K562 (cell line): ENCODE measurements around the gene SRSF11. TPM values are rescaled to one million over a fixed set of nuclear protein-coding genes. Genes with fewer than 3 reads are reported as not detected.

Experiments
- BRD4 ChIP-seq: fragments of 200-600 bp; sonication (generic); IDR thresholded peaks from 2 replicates; pipeline ENCODE4 v1.6.1; 2017; ENCODE audit warnings: inconsistent platforms
- EHMT2 ChIP-seq: fragments of 450-650 bp; IDR thresholded peaks from 2 replicates; pipeline ENCODE4 v1.6.1; 2018; ENCODE audit warnings: antibody characterized with exemption
- ETS2 ChIP-seq: IDR thresholded peaks from 2 replicates; pipeline ENCODE4 v1.6.1; 2016; ENCODE audit warnings: borderline replicate concordance, missing genetic modification characterization, mild to moderate bottlenecking, moderate library complexity, missing compliant biosample characterization; ENCODE audit not compliant: poor library complexity, severe bottlenecking
- FOXM1 ChIP-seq, 2 experiments: fragments of 450-650 bp in 1 of 2; sonication (generic) in 1 of 2; formaldehyde crosslinking in 1 of 2; IDR thresholded peaks; 2 replicates each; pipeline versions ENCODE4 v1.6.1 to v1.9.0; 2017 to 2022; ENCODE audit warnings: low read depth in 2 of 2, mild to moderate bottlenecking in 2 of 2, missing genetic modification reagents in 1 of 2, moderate library complexity in 1 of 2
- JUND ChIP-seq, 2 experiments: IDR thresholded peaks; 2 replicates in 1 of 2; 3 replicates in 1 of 2; pipeline ENCODE4 v1.6.1; 2011; ENCODE audit warnings: borderline replicate concordance in 2 of 2, low read depth in 2 of 2, low read length in 2 of 2, improper control_type of control experiment in 1 of 2, missing biosample characterization in 1 of 2, missing genetic modification characterization in 1 of 2, missing genetic modification reagents in 1 of 2
- KAT8 ChIP-seq: fragments of 450-650 bp; IDR thresholded peaks from 2 replicates; pipeline ENCODE4 v1.6.1; 2016; ENCODE audit warnings: low read depth, mild to moderate bottlenecking
- KLF10 ChIP-seq: fragments of 250-450 bp; sonication (Bioruptor Pico); IDR thresholded peaks from 2 replicates; pipeline ENCODE4 v1.6.1; 2021; ENCODE audit warnings: matching md5 sums
- MED1 ChIP-seq: sonication (generic); formaldehyde crosslinking; IDR thresholded peaks from 2 replicates; pipeline ENCODE4 v1.8.1; 2023; ENCODE audit warnings: missing genetic modification reagents, borderline replicate concordance
- NFYB ChIP-seq: IDR thresholded peaks from 2 replicates; pipeline ENCODE4 v1.6.1; 2011; ENCODE audit warnings: mild to moderate bottlenecking, moderate library complexity; ENCODE audit not compliant: insufficient read length; ENCODE audit errors: extremely low read depth
- PHB2 ChIP-seq: fragments of 450-650 bp; IDR thresholded peaks from 2 replicates; pipeline ENCODE4 v1.6.1; 2017; ENCODE audit warnings: low read depth
- RNF2 ChIP-seq: sonication (generic); IDR thresholded peaks from 2 replicates; pipeline ENCODE4 v1.6.1; 2016
- SETDB1 ChIP-seq: IDR thresholded peaks from one replicate; pipeline ENCODE4 v1.6.1; 2012; ENCODE audit warnings: low read length, control low read depth, inconsistent platforms
- SUPT5H ChIP-seq: fragments of 450-650 bp; IDR thresholded peaks from 2 replicates; pipeline ENCODE4 v1.6.1; 2016
- TAF7 ChIP-seq: fragments of 450-650 bp; IDR thresholded peaks from 2 replicates; pipeline ENCODE4 v1.6.1; 2016; ENCODE audit warnings: missing genetic modification characterization, missing compliant biosample characterization
- TEAD1 ChIP-seq, 2 experiments: fragments of 450-650 bp in 1 of 2; sonication (generic) in 1 of 2; formaldehyde crosslinking; IDR thresholded peaks; 2 replicates each; pipeline versions ENCODE4 v1.4.0 to v1.8.0; 2020 to 2022; ENCODE audit warnings: mild to moderate bottlenecking in 2 of 2, missing genetic modification reagents in 1 of 2
- TEAD4 ChIP-seq, 2 experiments: sonication (generic) in 1 of 2; formaldehyde crosslinking in 1 of 2; IDR thresholded peaks; 2 replicates each; pipeline versions ENCODE4 v1.6.1 to v1.8.0; 2012 to 2022; ENCODE audit warnings: borderline replicate concordance in 1 of 2, inconsistent platforms in 1 of 2, low read length in 1 of 2, mild to moderate bottlenecking in 1 of 2, missing genetic modification reagents in 1 of 2
- ZNF175 ChIP-seq: fragments of 200-800 bp; sonication (Bioruptor generic); IDR thresholded peaks from 2 replicates; pipeline ENCODE4 v1.6.1; 2016; ENCODE audit warnings: low read depth, mild to moderate bottlenecking, missing genetic modification characterization, missing compliant biosample characterization
- ZNF408 ChIP-seq: fragments of 250-450 bp; sonication (Bioruptor Pico); IDR thresholded peaks from 2 replicates; pipeline ENCODE4 v1.4.0; 2020; ENCODE audit warnings: low read depth, mild to moderate bottlenecking, moderate library complexity
- ZNF77 ChIP-seq: fragments of 250-450 bp; sonication (Bioruptor Pico); IDR thresholded peaks from 2 replicates; pipeline ENCODE4 v1.5.0; 2020
- polyA plus RNA-seq, 8 experiments: library from polyadenylated mRNA; depleted of rRNA in 4 of 8; stranded (reverse) in 5 of 8; unstranded in 3 of 8; fragments of >200 nt; fragmentation: Nextera tagmentation in 2 of 8; fragmentation: Illumina TruSeq in 1 of 8; extraction: Ambion mirVana in 2 of 8; extraction: Trizol in 1 of 8; gene quantifications; 2 replicates each; pipeline versions ENCODE4 v1.2.1 to v1.2.3, GENCODE V29; 2011 to 2014; ENCODE audit warnings: inconsistent platforms in 1 of 8, missing spikeins in 1 of 8
- total RNA-seq, 7 experiments: library from RNA; depleted of rRNA in 6 of 7; stranded (reverse); fragments of >200 nt in 6 of 7; fragmentation: Illumina TruSeq in 2 of 7; extraction: Trizol in 2 of 7; gene quantifications; 2 replicates each; pipeline versions ENCODE4 v1.2.1 to v1.2.3, GENCODE V29; 2011 to 2021; ENCODE audit warnings: low replicate concordance in 1 of 7
- TF ChIP-seq, protein P1 (sequence below), 2 experiments: IDR thresholded peaks; 2 replicates each; pipeline ENCODE4 v1.6.1; 2012; ENCODE audit warnings: improper control_type of control experiment in 2 of 2, low read depth in 2 of 2, low read length in 2 of 2, borderline replicate concordance in 1 of 2
- TF ChIP-seq, protein P2 (sequence below): sonication (generic); formaldehyde crosslinking; IDR thresholded peaks from 2 replicates; pipeline ENCODE4 v1.8.1; 2023; ENCODE audit warnings: mild to moderate bottlenecking, missing genetic modification reagents
- TF ChIP-seq, protein P3 (sequence below): fragments of 250-450 bp; sonication (Bioruptor Pico); IDR thresholded peaks from 2 replicates; pipeline ENCODE4 v1.8.0; 2021; ENCODE audit warnings: mild to moderate bottlenecking, moderate library complexity

Gene SRSF11
- total and polyA plus RNA-seq, 9 of the 15 experiments (the other 6 are each of a cell fraction or from before 2014, with no cell fraction given), result 76.9 to 418 (median 190) TPM

DNA sequence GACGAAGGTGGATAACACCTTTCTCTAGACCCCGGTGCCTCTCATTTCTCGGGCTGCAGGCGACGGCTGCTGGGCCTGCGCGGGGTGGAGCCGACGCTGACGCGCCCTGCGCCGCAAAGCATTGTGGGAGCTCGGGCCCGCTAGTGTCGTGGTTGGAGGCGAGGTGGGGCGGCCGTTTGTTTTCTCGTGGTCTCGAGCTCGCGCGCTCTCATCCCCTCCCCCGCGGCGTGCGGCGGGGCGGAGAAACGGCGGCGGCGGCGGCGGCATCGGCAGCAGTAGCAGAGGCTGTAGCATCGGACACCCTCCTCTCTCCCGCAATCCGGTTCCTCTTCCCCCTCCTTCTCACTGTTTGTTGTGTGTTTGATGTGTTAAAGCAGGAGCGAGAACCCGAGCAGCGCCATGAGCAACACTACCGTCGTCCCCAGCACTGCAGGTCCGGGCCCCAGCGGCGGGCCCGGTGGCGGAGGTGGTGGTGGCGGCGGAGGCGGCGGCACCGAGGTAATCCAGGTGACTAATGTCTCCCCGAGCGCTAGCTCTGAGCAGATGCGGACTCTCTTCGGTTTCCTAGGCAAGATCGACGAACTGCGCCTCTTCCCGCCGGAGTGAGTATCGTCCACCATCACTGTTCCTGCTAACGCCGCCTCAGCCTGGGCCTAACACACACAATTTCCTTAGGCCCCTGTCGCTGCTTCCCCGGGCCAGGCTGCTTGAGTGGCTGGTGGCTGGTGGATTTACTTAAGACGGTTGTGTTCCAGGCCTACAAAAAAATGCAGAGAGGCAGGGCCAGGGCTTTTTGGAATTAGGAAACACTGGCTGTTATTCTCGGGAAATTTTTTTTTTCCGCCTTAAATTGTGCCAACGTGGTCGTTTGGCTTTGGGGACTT is at the start of gene SRSF11 (continued):
- TF ChIP-seq, protein P1, sequence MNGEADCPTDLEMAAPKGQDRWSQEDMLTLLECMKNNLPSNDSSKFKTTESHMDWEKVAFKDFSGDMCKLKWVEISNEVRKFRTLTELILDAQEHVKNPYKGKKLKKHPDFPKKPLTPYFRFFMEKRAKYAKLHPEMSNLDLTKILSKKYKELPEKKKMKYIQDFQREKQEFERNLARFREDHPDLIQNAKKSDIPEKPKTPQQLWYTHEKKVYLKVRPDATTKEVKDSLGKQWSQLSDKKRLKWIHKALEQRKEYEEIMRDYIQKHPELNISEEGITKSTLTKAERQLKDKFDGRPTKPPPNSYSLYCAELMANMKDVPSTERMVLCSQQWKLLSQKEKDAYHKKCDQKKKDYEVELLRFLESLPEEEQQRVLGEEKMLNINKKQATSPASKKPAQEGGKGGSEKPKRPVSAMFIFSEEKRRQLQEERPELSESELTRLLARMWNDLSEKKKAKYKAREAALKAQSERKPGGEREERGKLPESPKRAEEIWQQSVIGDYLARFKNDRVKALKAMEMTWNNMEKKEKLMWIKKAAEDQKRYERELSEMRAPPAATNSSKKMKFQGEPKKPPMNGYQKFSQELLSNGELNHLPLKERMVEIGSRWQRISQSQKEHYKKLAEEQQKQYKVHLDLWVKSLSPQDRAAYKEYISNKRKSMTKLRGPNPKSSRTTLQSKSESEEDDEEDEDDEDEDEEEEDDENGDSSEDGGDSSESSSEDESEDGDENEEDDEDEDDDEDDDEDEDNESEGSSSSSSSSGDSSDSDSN (IDR thresholded peaks at IDR 0.05; ENCODE audit: borderline replicate concordance in 1 of 2, low read depth in 2 of 2, low read length in 2 of 2), result peak; percentile 59 to 79; a peak in 2 of 4 replicates
- TF ChIP-seq ZNF408 (CRISPR knock-in tag) (no peak), EHMT2 (no peak), KLF10 (no peak), MED1 (no peak), BRD4 (peak; percentile 66; the same call in 1 of the 2 replicates), ETS2 (no peak), ZNF77 (CRISPR knock-in tag) (no peak), ZNF175 (CRISPR knock-in tag) (no peak), JUND (IDR thresholded peaks at IDR 0.05; ENCODE audit: borderline replicate concordance, low read depth, low read length) (0 out of 2 replicates have a peak, but pooled peaks have one; percentile 36), JUND (tag; IDR thresholded peaks at IDR 0.05; ENCODE audit: borderline replicate concordance, low read depth, low read length) (peak; percentile 42; the same call in 1 of the 3 replicates), PHB2 (no peak), SETDB1 (peak; percentile 50), TEAD4 (IDR thresholded peaks at IDR 0.05; ENCODE audit: low read length) (no peak), TEAD4 (CRISPR knock-in tag; IDR thresholded peaks at IDR 0.05; ENCODE audit: borderline replicate concordance) (no peak), FOXM1 (IDR thresholded peaks at IDR 0.05; ENCODE audit: low read depth) (no peak), FOXM1 (CRISPR knock-in tag; IDR thresholded peaks at IDR 0.05; ENCODE audit: low read depth) (peak; percentile 57; the same call in 1 of the 2 replicates), KAT8 (no peak), TAF7 (tag) (peak; percentile 43; the same call in 1 of the 2 replicates), TEAD1 (CRISPR knock-in tag; IDR thresholded peaks at IDR 0.05) (0 out of 4 replicates have a peak, but pooled peaks of 1 of the 2 experiments have one; percentile 28), RNF2 (peak; percentile 71), SUPT5H (peak; percentile 92), NFYB (no peak)
- TF ChIP-seq, protein P2, sequence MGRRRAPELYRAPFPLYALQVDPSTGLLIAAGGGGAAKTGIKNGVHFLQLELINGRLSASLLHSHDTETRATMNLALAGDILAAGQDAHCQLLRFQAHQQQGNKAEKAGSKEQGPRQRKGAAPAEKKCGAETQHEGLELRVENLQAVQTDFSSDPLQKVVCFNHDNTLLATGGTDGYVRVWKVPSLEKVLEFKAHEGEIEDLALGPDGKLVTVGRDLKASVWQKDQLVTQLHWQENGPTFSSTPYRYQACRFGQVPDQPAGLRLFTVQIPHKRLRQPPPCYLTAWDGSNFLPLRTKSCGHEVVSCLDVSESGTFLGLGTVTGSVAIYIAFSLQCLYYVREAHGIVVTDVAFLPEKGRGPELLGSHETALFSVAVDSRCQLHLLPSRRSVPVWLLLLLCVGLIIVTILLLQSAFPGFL (CRISPR knock-in tag), result no peak
- TF ChIP-seq, protein P3, sequence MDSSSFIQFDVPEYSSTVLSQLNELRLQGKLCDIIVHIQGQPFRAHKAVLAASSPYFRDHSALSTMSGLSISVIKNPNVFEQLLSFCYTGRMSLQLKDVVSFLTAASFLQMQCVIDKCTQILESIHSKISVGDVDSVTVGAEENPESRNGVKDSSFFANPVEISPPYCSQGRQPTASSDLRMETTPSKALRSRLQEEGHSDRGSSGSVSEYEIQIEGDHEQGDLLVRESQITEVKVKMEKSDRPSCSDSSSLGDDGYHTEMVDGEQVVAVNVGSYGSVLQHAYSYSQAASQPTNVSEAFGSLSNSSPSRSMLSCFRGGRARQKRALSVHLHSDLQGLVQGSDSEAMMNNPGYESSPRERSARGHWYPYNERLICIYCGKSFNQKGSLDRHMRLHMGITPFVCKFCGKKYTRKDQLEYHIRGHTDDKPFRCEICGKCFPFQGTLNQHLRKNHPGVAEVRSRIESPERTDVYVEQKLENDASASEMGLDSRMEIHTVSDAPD (CRISPR knock-in tag), result no peak
